NCI-H524 (cell line): ENCODE measurements around the gene WWP2.
"Not testable (repeated sequence)": the region's sequence is repeated elsewhere in the genome, so short reads cannot be mapped to it uniquely, and the experiment has no call there.

ENCODE experiments used
- DNase-seq, 2 experiments: peaks; one replicate each; lab custom pipeline; 2025; lab: John Stamatoyannopoulos, UW

The WWP2 gene

DNA sequence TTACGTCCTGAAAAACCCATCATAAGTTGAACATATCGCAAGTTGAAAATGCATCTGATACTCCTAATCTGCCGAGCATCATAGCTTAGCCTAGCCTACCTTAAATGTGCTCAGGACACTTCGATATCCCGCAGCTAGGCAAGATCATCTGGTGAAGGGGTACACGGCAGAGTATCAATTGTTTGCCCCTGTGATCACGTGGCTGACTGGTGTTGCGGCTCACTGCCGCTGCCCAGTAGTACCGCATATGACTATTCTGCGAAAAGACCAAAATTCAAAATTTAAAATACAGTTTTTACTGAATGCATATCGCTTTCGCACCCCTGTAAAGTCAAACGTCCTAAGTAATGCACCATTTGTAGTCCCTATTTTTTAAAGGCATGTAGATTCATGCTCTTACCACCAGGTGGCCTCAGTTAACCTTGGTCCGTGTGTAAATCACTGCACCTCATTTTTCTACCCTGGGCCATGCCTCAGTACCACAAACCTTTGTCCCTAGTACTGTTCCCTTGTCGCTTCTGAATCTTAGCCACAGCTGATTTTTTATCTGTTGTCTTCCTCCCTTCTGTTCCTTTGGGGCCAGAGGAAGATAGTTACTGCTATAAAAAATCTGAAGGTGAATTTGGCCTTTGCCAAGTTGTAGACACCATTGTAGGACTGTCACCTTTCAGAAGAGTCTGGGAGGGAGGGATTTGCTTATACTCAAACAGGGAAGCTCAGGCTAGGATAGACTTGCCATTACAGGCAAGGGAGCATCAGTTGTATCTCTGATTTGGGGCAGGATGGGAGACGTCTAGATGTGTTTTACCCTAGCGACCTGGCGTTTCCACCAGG, 34.4 kb downstream of the WWP2 start:
- peak; percentile 8 to 77 for DNase-seq

DNA sequence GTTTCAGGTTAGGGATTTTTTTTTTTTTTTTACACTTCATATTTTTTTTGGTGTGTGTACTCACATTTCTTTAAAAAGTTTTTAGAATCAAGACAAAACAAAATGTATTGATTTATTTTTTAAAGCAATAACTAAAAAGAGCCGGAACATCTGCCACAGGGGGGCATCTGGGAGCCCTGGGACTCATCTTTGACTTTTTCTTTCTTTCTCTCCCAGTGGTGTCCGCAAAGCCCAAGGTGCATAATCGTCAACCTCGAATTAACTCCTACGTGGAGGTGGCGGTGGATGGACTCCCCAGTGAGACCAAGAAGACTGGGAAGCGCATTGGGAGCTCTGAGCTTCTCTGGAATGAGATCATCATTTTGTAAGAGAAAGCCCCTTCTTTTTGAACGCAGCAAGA, 36.3 kb downstream of the WWP2 start:
- DNase-seq, result no peak

DNA sequence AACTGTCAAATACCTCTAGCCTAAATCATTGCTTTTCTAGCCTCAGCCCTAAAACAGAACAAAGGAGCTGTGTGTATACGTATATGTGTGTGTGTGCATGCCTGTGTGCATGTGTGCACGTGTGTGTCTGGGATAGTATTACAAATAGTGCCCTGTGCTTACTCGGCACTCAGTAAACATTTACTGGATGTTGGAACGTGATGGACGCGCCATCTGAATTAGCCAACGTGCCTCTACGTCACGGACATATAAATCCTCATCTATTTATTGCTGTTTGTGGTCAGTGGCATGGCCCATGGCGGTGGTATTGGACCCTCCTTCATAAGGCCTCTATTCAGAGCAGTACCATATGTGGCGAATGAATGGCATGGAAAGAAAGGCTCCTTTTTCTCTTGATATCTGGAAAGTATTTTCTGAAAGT, 37.5 kb downstream of the WWP2 start:
- no peak for DNase-seq

DNA sequence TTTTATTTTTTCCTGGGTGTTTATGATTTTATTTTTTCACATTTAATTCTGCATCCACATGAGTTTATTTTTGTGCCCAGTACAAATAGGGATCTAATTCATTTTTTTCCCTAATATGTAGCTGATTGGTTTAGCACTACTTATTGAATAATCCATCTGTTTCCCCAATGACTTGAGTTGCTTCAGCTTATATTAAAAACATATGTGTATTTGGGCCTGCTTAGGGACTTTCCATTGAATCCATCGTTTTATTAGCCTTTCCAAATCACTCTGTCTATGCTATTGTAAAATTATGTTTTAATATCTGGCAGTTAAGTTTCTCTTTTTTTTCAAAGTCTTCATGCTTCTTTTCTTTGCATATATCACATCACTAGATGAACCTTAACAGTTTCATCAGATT, 42.2 kb downstream of the WWP2 start:
- DNase-seq, result no peak

DNA sequence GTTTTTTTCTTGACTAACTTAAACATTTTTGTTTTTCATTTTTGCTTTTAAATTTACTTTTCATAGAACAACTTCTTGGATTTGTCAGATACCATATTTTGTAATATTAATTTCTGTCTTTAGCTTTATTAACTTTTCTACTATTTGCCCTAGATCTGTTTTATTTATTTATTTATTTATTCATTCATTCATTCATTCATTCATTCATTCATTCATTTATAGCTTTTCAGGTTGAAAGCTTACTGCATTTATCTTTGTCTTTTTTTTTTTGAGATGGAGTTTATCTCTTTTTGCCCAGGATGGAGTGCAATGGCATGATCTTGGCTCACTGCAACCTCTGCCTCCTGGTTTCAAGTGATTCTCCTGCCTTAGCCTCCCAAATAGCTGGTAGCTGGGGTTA, 44.6 kb downstream of the WWP2 start:
- DNase-seq, result not testable (repeated sequence)

DNA sequence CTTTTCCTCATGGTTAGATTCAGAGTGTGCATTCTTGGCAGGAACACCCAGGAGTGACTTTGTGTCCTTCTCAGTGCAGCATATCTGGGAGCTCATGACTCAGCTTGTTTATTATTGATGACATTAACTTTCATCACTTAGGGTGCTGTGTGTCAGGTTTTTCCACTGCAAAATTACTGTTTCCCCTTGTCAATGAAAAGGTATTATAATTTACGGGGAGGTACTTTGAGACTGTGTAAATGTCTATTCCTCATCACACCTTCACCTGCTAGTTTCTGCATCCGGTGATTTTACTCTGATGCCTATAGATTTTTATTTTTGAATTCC, 50.5 kb downstream of the WWP2 start:
- DNase-seq, result no peak

DNA sequence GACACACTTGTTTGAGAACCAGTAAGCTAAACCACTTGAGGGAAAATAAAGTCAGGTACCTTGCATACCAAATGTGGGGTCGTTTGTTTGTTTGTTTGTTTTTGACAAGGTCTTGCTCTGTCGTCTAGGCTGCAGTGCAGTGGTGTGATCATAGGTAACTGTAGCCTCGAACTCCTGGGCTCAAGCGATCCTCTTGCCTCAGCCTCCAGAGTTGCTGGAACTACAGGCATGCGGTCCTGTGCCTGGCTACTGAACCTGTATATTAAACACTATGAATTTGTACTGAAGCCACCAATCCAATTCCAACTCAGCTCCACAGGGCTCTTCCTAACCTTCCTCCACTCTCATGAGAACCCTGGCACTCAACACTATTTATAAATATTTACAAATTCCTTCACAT, 51.9 kb downstream of the WWP2 start:
- DNase-seq, result no peak

DNA sequence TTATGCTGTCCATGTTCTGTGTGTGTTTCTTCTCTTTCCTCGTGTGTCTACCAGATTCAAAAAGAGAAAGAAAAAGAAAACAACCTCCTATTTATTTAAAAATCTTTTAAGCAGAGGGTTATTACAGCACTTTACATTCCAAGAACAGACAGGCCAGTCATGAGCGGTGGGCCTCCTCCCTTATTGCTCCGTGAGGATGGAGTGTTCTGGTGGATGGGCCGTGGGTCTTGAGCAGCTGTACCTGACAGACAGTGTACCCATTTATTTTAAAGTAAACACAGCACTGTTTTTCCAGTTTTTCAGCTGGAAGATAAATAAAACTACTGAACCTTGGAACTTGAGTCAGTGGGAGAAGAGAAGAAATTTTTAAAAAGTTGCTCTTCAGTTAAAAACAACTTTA, 52.4 kb downstream of the WWP2 start:
- no peak for DNase-seq

DNA sequence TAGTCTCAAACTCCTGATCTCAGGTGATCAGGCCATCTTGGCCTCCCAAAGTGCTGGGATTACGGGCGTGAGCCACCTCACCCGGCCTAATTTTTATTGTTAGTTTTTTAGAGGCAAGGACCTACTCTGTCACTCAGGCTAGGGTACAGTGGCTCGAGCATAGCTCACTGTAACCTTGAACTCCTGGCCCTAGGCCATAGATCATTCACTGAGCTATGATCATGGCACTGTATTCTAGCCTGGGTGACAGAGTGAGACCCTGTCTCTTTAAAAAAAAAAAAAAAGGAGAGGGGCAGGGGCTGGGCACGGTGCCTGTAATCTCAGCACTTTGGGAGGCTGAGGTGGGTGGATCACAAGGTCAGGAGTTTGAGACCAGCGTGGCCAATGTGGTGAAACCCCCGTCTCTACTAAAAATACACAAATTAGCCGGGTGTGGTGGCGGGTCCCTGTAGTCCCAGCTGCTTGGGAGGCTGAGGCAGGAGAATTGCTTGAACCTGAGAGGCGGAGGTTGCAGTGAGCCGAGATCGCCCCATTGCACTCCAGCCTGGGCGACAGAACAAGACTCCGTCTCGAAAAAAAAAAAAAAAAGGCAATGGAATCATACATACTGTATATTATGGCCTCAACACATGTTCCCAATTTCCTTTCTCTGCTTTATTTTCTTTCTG, 53.2 kb downstream of the WWP2 start:
- DNase-seq, result not testable (repeated sequence)

DNA sequence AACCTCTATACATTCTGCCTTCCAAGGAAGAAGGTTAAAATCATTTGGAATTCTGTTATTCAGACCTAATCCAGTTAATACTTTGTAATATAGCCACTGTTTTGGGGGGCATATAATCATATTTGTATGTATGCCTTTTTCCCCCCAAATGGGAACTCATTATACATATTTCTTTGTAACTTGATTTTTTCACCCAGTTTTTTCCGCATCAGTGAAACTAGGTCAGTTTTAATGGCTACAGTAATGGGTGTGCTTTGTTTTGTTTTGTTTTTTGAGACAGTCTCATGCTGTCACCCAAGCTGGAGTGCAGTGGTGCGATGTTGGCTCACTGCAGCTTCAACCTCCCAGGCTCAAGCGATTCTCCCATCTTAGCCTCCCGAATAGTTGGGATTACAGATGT, 54.9 kb downstream of the WWP2 start:
- no peak for DNase-seq

DNA sequence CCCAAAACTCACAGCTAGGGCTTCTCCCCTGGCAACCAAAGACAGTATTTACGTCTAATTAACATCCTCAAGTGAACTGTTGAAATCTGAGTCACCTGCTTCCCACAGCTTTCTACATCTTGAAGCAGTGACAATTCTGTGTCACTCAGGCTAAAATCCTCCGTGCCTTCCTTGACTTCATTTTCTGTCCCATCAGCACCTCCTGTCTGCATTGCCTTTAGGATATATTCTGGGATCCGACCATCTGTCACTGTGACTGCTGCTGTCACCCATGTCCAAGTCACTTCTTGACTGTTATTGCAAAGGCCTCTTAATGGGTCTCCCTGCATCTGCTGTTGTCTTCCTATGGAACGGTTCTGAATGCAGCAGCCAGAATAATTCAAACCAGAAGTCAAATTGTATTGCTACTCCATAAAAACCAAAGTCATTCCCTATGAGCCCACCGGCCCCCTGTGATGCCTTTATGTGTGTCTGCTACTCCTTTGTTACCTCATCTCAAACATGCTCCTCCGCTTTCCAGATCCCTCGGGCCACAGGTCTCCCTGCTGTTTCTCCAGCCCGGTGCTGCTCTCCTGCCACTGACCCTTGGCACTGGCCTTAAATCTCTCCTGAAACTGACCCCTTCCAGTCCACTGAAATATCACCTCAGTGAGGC, 56.9 kb downstream of the WWP2 start:
- peak; percentile 88 to 96 for DNase-seq

DNA sequence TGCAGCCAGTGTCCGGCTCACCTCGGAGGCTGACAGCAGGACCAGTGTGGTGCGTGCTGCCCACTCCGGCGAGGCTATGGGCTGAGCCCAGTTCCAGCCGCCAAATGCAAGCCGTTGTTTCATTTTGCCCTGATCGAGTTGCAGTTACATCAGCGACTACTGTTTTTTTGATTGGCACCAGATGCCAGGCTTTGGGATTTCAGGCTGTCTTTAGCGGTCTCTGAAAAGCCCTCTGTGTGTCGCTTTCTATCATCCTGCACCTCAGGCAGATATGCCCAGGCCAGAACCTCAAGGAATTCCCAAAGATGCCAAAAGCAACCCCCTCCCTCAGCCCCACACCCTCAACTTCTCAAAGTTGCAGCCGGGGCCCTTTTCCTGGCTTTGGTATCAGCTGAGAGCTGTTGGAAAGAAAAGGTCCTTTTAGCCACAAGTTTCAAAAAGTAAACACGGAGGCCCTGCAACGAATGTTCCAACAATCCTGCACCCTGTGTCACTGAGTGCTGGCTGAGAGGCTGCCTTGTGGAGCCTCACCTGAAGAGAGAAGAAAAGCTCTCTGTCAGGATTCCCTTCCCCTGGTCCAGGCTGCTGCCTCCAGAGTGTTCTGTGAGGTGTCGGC, 58.9 kb downstream of the WWP2 start:
- peak; percentile 49 to 78 for DNase-seq

DNA sequence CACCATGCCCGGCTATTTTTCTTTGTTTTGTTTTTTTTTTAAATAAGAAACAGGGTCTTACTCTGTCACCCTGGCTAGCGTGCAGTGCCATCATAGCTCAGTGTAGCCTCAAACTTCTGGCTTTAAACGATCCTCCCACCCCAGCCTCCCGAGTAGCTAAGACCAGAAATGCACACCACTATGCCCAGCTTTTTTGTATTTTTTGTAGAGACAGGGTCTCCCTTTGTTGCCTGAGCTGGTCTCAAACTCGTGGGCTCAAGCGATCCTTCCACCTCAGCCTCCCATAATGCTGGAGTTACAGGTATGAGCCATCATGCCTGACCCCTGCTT, 59.7 kb downstream of the WWP2 start:
- no peak for DNase-seq

DNA sequence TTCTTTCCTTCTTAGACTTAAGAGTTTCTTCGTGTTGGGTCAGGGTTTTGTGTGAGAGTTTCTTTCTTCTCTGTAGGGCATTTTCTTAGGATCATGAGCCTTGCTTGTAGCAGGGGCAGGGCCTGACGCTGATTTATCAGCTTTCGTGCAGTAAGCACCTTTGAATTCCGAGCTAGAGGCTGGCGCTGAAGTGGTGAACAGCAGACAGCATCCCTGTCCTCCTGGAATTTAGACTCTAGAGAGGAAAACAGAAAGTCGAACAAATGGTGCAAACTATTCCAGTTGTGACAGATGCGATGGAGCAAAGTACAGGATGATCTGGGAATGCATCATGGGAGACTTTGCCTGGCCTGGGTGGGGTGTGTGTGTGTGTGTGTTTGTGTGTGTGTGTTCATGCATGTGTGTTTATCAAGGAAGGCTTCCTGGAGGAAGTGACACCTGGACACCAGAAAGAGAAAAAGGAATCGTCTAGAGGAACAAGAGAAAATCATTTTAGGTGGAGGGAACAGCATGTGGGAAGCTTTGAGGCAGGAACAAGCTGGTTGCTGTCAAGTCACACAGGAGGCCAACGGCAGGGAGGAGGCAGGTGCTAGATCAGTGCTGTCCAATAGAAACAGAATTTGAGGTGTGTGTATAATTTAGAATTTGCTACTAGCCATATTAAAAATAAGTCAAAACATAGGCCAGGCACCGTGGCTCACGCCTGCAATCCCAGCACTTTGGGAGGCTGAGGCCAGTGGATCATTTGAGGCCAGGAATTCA, 60.2 kb downstream of the WWP2 start:
- no peak for DNase-seq

DNA sequence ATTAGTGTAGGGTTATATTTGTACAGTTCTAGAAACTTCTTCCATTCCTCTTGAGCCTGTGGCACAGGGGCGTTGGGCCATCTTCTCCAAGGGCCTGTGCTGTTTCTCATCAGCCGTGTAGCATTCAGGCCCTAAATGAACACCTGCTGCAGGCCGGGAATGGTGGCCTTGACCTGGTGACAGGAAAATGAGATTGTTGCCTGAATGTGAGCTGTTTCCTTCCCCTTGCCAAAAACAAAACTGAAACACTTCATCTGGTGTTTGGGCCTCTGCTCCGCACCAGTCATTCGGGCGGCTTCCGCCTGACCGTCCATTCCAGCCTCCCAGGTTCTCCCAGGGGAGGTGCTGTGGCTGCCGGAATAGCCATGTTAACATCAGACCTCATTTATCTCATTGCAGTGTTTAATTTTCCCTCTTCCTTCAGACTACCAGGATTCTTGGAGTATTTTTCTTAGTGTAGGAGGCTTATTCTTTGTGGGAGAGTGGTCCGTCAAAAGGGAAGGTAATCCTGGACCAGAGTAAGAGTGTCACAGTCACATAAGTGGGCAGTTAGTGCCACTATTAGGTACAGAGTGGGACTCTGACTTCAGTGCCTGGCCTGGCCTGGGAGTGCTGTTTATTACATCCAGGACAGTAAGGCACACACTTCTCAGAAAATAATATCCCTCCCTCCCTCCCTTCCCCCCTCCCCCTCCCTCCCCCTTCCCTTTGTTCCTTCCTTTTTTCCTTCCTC, 61.9 kb downstream of the WWP2 start:
- no peak for DNase-seq

DNA sequence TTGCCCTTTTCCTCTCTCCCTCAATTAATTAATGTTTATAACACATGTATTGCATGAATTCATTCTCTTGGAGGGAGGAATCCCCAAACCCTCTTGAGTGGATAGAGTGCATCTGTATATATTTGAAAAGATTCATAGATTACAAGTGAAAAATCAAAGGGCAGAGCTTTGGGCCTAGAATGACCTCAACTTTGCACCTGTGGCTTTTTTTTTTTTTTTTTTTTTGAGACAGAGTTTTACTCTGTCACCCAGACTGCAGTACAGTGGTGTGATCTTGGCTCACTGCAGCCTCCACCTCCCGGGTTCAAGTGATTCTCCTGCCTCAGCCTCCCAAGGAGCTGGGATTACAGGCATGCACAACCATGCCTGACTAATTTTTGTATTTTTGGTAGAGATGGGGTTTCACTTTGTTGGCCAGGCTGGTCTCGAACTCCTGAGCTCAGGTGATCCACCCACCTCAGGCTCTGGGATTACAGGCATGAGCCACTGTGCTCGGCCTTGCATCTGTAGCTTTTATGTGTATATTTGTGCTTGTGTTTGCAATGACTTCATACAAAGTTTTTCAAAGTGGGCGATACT, 62.5 kb downstream of the WWP2 start:
- DNase-seq, result not testable (repeated sequence)

DNA sequence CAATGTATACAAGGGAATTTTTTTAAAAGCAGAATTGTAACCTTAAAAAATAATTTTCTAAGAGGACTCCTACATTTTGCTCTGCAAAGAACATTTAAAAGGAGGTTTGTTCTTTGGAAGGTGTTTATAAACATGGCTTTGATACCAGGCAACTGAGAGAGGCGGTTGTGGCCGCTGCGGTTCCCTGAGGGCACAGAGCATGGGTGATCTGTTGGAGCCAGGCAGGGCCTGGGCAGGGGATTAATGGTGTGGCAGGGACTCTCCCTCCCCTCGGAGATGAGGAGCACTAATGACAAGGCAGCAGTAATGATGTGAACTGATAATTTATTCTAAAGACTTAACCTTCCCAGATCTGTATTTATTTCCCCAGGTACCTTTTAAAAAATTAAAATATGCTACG, 65.4 kb downstream of the WWP2 start:
- DNase-seq, result no peak

DNA sequence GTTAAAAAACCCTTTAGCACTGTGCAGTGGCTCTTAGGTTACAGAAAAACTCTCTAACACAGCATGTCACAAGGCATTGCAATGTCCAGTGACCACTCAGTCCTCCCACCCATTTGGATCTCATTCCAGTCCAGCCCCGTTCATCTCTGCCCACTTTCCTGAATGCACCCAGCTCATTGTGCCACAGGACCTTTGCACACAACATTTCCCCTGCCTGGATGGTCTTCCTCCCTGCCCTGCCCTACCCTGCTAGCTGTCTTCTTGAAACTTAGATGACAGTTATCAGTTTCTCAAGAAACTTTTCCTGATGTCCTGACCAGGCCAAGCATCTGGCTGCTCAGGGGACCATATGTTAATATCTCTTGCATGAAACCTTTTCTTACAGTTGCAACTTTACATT, 67.2 kb downstream of the WWP2 start:
- no peak for DNase-seq

DNA sequence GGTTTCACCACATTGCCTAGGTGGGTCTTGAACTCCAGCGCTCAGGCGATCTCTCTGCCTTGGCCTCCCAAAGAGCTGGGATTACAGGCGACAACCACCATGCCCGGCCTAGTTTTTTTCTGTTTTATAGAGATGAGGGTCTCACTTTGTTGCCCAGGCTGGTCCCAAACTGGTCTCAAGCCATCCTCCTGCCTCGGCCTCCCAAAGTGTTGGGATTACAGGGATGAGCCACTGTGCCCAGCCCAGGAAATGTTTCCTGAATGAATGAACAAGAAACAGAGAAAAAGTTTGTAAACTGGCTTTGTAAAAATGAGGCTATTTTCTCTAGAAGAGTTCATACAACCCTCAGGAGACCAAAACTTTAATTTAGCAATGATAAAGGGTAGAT, 68.0 kb downstream of the WWP2 start:
- DNase-seq, result no peak

DNA sequence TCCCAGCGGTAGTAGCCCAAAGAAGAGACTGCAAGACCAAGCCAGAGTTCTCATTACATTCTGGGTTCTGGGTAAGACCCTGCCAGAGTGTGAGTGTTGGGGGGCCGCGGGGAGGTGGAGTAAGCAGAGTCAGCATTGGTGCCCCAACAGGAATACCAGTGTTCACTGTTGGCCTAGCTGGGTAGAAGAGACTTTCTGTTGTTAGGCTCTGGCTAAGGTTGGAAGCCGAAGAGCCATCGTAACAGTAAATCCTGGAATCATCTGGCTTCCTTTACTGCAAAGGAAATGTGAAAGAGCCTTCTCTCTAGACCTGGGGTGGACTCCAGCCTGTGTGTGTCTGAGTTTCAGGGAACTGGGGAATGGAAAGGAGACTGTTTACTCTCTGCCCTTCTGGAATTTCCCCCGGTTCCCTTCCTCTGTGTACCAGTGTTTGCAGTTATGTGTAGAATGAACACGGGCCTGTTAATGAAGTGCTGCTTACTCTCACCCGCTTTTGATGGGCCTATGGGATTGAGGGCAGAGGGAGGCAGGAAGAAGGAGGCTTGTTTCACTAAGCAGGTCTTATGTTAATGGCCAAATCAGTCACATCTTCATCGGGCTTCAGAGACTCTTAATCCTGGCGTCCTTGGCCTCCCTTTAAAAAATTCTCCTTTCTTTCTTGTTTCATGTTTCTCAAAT, 68.5 kb downstream of the WWP2 start:
- no peak for DNase-seq
